Activated CD4-positive, alpha-beta T cell treated with anti-CD3 and anti-CD28 coated beads for 1 hour (primary cell): ENCODE measurements around the gene MIF.
"Not testable (repeated sequence)": the region's sequence is repeated elsewhere in the genome, so short reads cannot be mapped to it uniquely, and the experiment has no call there.

Experiments
- DNase-seq: peaks from one replicate; pipeline ENCODE4 v3.0.0-alpha.2; 2020

Gene MIF

GRCh38 chr22:23893945-23894709 lies at the start of gene MIF:
Gene MIF, plus strand, starts transcription at chr22:23894383. Its CDS starts 92 bp downstream, at chr22:23894475.
- DNase-seq = peak; percentile 91

DNA sequence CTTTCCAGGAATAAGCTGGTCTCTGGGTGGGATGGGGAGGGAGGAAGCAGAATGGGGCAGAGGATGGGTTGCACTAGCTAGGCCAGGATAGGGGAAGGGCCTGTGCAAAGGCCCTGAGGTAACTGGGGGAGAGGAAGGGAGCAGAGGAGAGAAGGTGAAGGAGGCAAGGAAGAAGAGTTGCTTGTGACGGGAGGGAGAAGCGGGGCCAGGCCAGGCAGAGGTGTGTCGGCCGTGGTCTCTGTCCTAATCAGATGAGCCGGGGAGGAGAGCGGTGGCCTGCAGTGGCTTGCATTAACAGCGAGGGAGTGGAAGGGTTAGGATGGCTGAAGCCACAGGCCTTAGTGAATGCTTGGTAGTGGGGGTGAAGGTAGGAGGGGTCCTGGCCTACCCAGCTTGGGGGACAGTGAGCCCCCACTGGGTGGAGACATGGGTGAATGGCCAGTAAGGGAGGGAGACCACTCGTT lies 49.4 kb upstream of the MIF start:
- no peak for DNase-seq

DNA sequence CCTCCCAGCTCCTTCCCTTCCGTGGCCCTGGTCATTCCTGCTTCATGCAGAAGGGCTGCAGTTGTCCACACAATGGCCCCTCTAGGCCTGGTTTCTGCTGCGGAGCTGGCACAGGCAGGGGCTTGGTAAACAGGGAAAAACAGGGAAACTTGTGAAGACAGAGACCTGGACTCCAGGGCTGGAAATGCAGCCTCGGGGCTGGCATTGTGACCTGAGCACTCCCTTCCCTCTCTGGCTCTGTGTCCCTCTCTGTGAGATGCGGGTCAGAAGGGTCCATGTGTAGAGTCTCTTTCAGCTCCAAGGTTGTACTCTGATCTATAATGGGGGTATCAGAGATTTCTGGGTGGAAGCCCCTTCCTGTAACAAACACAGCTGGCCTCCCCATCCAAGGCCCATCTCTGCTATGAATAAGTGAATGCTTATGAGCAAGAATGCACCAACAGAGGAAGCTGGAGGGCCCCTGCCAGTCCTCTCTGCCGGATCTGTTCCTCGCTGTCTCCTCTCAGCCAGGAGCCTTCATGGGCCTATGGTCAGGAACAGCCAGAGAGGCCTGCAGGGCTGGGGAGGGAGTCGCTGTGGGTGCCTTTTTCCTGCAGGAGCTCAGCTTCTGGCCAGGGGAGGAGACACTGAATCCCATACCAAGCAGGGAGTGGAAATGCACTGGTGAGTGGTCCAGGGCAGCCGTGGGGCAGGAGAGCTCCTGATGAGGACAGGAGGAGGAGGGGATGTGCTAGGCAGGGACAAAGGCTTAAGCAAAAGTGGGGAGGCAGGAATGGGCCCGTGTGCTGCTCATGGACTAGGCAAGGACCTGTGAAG lies 48.7 kb upstream of the MIF start:
- no peak for DNase-seq

DNA sequence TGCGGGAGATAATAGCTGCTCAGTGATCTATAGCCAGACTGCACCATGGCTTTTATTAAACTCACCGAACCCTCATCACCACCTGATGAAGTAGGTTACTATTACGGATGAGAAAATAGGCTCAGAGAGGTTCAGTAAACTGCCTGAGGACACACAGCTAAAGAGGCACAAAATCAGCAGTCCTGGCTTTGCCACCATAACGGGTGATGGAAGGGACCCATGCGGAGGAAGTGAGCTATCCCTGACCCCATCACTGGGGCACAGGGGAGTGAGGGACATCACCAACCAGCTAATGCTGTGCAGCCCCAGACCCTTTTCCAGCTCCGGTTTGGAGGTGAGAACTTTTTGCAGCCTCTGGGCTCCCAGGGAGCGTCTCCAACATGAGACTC lies 48.1 kb upstream of the MIF start:
- no peak for DNase-seq

DNA sequence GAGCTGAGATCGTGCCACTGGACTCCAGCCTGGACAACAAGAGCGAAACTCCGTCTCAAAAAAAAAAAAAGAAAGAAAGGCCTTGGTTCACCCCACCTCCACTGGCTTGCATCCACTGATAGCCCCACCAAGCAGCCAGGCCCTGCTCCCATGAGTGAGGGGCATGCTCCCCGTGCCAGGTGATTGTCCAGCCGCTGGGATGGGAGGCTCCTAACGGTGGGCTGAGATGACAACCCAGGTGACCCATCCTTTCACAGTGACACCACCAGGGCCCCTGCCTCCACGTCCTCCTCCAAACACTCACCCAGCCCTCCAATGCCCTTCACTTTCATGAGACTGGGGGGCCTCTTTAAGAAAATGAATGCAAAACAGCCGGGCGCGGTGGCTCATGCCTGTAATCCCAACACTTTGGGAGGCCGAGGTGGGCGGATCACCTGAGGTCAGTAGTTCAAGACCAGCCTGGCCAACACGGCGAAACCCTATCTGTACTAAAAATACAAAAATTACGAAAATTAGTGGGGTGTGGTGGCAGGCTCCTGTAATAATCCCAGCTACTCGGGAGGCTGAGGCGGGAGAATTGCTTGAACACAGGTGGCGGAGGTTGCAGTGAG lies 46.8 kb upstream of the MIF start:
- no peak for DNase-seq

- no peak for DNase-seq
Observed at GRCh38 chr22:23847991-23848864, 46.0 kb upstream of the MIF start.

GRCh38 chr22:23849009-23850006 lies 44.9 kb upstream of the MIF start:
- DNase-seq = peak; percentile 78

- DNase-seq = no peak
Observed at GRCh38 chr22:23850136-23850611, 44.0 kb upstream of the MIF start.

DNA sequence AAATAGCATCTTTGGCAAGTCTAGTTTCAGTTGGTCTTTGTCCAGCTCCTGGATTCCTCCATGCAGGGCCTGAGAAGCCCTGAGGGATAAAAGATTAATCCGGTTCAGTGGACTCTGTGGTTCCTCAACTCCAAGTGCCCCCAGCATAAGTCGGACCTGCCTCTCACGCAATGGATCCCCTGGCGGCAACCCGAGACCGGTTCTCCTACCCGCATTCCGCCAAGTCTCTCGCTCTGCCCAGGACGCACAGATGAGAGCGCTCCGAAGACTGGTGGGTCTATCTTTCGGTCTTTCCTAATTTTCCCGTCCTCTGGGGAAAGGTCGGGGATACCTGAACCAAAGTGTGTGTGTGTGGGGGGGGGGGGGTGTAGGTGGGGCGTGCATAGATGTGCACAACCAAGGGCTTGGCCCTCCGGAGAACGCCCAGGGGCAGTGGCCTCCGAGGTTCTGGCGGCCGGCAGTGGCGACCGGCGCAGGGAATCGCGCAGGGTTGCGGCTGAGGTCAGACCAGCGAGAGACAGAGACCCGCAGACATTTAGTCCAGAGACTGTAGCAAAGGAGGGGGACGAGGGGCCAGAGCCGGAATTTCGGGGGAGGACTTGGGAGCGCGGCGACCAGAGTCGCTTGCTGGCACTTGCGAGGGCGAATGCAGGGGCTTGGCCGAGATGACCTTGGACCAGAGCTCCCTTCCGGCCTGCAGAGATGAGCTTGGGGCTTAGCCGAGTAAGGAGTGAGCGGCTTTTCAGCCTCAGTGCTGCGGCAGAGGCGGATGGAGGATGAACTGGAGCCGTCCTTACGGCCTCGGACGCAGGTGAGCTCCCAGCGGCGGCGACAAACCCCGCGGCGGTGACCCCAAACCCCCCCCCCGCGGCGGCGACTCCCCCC lies 37.2 kb upstream of the MIF start:
- DNase-seq = no peak

DNA sequence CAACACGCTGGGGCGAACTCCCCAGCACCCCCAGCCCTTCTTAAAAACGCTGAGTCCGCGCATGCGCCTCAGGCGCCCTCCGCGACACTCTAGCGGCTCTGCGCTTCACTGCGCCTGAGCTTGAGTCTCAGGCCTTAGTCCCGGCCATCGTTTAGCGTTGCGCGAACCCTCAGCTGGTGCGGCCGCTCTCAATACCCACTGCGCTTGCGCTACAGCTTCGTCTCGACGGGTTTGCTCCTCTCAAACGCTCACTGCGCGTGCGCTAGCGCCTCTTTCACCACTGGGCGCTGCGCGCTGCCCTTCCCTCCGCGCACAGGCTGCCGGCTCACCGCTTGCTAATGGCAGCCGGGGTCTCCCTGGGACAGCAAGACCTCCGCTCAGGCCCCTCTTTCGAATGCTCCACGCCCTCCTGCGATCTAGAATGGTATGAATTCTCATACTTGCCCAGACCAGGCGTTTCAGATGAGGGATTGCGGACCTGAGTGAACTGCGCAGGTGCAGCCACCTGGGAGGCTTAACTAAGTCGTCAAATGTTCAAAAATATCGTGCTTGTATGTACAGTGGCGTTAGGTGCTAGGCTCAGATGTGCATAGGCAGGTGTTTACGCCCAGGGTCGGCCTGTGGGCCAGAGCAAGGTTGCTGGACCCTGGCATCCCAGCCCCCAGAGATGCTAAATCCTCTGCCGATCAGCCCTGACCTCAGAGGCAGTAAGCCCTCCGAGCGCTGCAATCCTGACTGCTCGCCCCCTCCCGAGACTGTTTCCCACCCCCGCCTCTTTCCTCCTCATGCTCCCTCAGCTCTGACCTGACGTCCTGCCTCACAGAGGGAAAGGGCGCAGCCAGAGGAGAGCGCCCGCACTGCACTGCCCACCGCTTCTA lies 36.3 kb upstream of the MIF start, which contains the start of gene SLC2A11:
TSS of gene SLC2A11 (plus strand) at position 270 of the 878 bp plus-strand sequence. CDS start at position 395, 125 bp downstream.
- peak; percentile 89 for DNase-seq

- no peak for DNase-seq
Observed at GRCh38 chr22:23858484-23858815, 35.7 kb upstream of the MIF start.

DNA sequence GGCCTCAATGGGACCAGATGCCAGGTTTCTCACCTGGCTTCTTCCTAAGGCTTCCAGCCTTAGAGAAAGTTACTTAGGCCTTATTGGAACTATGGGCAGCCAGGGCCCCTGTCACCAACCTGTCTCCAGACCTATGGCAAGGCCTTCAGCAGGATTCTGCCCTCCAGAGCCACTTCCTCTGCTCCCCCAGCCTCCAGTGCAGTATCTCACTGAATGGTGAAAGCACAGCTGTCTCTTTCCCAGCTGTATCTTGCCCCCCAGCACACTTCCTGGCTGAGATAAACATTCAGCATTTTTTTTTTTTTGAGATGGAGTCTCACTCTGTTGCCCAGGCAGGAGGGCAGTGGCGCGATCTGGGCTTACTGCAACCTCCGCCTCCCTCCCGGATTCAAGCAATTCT lies 35.0 kb upstream of the MIF start:
- no peak for DNase-seq

GRCh38 chr22:23860187-23860586 lies 34.0 kb upstream of the MIF start:
- DNase-seq = not testable (repeated sequence)

- DNase-seq = no peak
Observed at GRCh38 chr22:23862103-23862502, 32.1 kb upstream of the MIF start.

DNA sequence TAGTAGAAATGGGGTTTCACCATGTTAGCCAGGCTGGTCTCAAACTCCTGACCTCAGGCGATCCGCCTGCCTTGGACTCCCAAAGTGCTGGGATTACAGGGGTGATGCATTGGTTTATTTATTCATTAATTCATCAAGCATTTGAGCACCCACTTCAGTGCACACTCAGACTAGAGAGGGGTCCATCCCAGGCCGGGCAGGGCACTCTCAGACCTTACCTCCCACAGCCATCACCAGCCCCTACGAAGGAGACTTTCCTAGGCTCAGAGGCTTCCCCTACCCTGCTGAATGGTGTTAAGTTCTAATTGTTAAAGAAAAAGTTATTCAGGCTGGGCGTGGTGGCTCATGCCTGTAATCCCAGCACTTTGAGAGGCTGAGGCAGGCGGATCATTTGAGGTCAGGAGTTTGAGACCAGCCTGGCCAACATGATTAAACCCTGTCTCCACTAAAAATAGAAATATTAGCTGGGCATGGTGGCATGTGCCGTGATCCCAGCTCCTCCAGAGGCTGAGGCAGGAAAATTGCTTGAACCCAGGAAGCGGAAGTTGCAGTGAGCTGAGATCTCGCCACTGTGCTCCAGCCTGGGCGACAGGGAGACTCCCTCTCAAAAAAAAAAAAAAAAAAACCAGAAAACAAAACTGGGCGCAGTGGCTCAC lies 29.6 kb upstream of the MIF start:
- not testable (repeated sequence) for DNase-seq

DNA sequence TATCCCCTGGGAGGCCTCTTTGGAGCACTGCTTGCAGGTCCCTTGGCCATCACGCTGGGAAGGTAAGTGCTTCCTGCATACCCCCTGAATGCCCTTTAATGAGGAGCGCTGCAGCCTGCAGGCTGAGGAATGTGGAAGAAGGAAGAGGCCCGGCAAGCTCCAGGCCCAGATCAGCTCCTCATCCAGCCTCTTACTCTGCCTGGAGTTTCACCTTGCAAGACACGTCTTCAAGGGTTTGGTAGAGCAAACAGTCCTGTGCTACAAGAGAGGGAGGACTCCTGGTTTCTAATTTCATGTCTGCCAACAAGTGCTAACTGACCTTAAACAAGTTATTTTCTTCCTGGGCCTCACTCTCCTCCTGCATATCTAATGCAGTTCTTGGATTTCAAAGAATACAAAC lies 25.6 kb upstream of the MIF start:
- DNase-seq = no peak

- no peak for DNase-seq
Observed at GRCh38 chr22:23874871-23875270, 19.3 kb upstream of the MIF start.

- no peak for DNase-seq
Observed at GRCh38 chr22:23875801-23876200, 18.4 kb upstream of the MIF start.

DNA sequence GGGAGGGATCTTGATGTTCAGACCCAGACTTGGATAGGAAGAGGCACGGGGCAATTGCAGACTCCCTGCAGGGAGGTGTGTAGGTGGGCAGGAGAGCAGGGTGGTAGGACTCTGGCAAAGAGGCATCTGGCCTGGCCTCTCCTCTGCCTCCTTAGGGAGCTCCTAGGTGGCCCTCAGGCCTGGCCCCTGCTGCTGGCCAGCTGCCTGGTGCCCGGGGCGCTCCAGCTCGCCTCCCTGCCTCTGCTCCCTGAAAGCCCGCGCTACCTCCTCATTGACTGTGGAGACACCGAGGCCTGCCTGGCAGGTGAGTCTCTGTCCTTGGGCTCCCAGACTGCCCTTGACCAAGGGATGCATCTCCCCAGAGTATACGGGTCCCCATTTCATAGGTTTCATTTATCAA lies 16.6 kb upstream of the MIF start:
- DNase-seq = no peak
